ENCODE data around the gene CRYGN. TPM values are rescaled to one million over a fixed set of nuclear protein-coding genes. Genes with fewer than 3 reads are reported as not detected.

The CRYGN gene
- total and polyA plus RNA-seq, 2 experiments from 2014 or later, result 0.59 to 1.5 TPM

DNA sequence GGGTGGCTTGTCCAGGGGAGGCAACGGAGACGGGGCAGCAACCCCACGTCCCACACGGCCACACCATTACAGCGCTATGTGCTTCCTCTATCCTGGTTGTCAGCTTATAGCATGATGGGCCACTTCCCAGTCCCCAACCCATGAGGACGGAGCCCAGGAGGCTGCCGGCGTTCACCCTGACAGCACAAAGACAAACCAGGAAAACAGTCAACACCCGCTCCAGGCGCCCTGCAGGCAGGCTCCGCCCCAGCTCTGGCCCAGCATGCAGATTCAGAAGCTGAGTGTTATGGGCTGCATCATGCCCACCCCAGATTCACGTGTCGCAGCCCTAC, 44.9 kb downstream of the CRYGN start:
- ATAC-seq, result peak; percentile 37
- no peak overlapping the region for H3K27ac ChIP-seq (ENCODE audit: low read depth)
- no peaks in the 10 kb centered on the region for H3K9me2 ChIP-seq (ENCODE audit: insufficient read depth)

More for the DNA sequence above, 44.9 kb downstream of the CRYGN start:
- no peak overlapping the region for H3K4me3 ChIP-seq
- H3K4me1 Mint-ChIP-seq, result peaks cover 25% of the 10 kb centered on the region
- no peaks in the 10 kb centered on the region for H3K9me3 Mint-ChIP-seq
- H3K79me2 ChIP-seq (replicated peaks; ENCODE audit: insufficient read depth), result no peaks in the 10 kb centered on the region
- no peak for DNase-seq (ENCODE audit: low spot score)
- peaks cover 18% of the 10 kb centered on the region for H3K27me3 Mint-ChIP-seq (ENCODE audit: insufficient read depth, low read depth, poor library complexity)
- TF ChIP-seq JUNB (IDR thresholded peaks at IDR 0.05; ENCODE audit: unreplicated experiment) (no peak), CREB1 (CRISPR knock-in tag; IDR thresholded peaks at IDR 0.05; ENCODE audit: low read depth) (no peak), ZNF331 (CRISPR knock-in tag; IDR thresholded peaks at IDR 0.05; ENCODE audit: low read depth) (no peak), EZH2 (IDR thresholded peaks at IDR 0.05; ENCODE audit: low read depth, unreplicated experiment) (no peak), NANOG (IDR thresholded peaks at IDR 0.05; ENCODE audit: borderline replicate concordance) (no peak), ZNF114 (CRISPR knock-in tag; IDR thresholded peaks at IDR 0.05) (no peak), POLR2AphosphoS5 (IDR thresholded peaks at IDR 0.05; ENCODE audit: low read depth) (no peak), EZH2phosphoT487 (IDR thresholded peaks at IDR 0.05; ENCODE audit: unreplicated experiment) (no peak), STAT1 (IDR thresholded peaks at IDR 0.05; ENCODE audit: unreplicated experiment) (no peak), ETS1 (IDR thresholded peaks at IDR 0.05) (no peak), REST (IDR thresholded peaks at IDR 0.05; ENCODE audit: unreplicated experiment) (no peak)
- TF ChIP-seq, protein P1, sequence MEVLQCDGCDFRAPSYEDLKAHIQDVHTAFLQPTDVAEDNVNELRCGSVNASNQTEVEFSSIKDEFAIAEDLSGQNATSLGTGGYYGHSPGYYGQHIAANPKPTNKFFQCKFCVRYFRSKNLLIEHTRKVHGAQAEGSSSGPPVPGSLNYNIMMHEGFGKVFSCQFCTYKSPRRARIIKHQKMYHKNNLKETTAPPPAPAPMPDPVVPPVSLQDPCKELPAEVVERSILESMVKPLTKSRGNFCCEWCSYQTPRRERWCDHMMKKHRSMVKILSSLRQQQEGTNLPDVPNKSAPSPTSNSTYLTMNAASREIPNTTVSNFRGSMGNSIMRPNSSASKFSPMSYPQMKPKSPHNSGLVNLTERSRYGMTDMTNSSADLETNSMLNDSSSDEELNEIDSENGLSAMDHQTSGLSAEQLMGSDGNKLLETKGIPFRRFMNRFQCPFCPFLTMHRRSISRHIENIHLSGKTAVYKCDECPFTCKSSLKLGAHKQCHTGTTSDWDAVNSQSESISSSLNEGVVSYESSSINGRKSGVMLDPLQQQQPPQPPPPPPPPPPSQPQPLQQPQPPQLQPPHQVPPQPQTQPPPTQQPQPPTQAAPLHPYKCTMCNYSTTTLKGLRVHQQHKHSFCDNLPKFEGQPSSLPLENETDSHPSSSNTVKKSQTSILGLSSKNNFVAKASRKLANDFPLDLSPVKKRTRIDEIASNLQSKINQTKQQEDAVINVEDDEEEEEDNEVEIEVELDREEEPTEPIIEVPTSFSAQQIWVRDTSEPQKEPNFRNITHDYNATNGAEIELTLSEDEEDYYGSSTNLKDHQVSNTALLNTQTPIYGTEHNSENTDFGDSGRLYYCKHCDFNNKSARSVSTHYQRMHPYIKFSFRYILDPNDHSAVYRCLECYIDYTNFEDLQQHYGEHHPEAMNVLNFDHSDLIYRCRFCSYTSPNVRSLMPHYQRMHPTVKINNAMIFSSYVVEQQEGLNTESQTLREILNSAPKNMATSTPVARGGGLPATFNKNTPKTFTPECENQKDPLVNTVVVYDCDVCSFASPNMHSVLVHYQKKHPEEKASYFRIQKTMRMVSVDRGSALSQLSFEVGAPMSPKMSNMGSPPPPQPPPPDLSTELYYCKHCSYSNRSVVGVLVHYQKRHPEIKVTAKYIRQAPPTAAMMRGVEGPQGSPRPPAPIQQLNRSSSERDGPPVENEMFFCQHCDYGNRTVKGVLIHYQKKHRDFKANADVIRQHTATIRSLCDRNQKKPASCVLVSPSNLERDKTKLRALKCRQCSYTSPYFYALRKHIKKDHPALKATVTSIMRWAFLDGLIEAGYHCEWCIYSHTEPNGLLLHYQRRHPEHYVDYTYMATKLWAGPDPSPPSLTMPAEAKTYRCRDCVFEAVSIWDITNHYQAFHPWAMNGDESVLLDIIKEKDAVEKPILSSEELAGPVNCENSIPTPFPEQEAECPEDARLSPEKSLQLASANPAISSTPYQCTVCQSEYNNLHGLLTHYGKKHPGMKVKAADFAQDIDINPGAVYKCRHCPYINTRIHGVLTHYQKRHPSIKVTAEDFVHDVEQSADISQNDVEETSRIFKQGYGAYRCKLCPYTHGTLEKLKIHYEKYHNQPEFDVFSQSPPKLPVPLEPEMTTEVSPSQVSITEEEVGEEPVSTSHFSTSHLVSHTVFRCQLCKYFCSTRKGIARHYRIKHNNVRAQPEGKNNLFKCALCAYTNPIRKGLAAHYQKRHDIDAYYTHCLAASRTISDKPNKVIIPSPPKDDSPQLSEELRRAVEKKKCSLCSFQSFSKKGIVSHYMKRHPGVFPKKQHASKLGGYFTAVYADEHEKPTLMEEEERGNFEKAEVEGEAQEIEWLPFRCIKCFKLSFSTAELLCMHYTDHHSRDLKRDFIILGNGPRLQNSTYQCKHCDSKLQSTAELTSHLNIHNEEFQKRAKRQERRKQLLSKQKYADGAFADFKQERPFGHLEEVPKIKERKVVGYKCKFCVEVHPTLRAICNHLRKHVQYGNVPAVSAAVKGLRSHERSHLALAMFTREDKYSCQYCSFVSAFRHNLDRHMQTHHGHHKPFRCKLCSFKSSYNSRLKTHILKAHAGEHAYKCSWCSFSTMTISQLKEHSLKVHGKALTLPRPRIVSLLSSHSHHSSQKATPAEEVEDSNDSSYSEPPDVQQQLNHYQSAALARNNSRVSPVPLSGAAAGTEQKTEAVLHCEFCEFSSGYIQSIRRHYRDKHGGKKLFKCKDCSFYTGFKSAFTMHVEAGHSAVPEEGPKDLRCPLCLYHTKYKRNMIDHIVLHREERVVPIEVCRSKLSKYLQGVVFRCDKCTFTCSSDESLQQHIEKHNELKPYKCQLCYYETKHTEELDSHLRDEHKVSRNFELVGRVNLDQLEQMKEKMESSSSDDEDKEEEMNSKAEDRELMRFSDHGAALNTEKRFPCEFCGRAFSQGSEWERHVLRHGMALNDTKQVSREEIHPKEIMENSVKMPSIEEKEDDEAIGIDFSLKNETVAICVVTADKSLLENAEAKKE (CRISPR knock-in tag; IDR thresholded peaks at IDR 0.05), result no peak
- TF ChIP-seq, protein P2, sequence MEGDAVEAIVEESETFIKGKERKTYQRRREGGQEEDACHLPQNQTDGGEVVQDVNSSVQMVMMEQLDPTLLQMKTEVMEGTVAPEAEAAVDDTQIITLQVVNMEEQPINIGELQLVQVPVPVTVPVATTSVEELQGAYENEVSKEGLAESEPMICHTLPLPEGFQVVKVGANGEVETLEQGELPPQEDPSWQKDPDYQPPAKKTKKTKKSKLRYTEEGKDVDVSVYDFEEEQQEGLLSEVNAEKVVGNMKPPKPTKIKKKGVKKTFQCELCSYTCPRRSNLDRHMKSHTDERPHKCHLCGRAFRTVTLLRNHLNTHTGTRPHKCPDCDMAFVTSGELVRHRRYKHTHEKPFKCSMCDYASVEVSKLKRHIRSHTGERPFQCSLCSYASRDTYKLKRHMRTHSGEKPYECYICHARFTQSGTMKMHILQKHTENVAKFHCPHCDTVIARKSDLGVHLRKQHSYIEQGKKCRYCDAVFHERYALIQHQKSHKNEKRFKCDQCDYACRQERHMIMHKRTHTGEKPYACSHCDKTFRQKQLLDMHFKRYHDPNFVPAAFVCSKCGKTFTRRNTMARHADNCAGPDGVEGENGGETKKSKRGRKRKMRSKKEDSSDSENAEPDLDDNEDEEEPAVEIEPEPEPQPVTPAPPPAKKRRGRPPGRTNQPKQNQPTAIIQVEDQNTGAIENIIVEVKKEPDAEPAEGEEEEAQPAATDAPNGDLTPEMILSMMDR (conservative IDR thresholded peaks at IDR 0.05; ENCODE audit: low read depth in 2 of 2), result no peak
- H3K4me2 ChIP-seq, result no peak overlapping the region; the same call in 1 of the 2 replicates
- no peaks in the 10 kb centered on the region for H3K36me3 ChIP-seq (ENCODE audit: insufficient read depth)
- H2AFZ ChIP-seq, result no peak overlapping the region
- peaks cover 10% of the 10 kb centered on the region for H3K36me3 Mint-ChIP-seq (ENCODE audit: low read depth)
- H3K27me3 ChIP-seq (ENCODE audit: insufficient read depth), result no peaks in the 10 kb centered on the region
- H3K4me1 ChIP-seq (ENCODE audit: insufficient read depth), result no peaks in the 10 kb centered on the region
- peaks cover 6% of the 10 kb centered on the region; the same call in 1 of the 2 replicates for H3F3A ChIP-seq (replicated peaks; ENCODE audit: low read depth)
- no peak overlapping the region for H3K4me3 Mint-ChIP-seq
- no peaks in the 10 kb centered on the region for H4K20me1 ChIP-seq (replicated peaks; ENCODE audit: insufficient read depth)
- no peak overlapping the region for H3K27ac Mint-ChIP-seq

Data from GM23338 (cell line).